ENCODE data around the gene LDLRAD4. TPM values are rescaled to one million over a fixed set of nuclear protein-coding genes. Genes with fewer than 3 reads are reported as not detected.
"Not testable (repeated sequence)": the region's sequence is repeated elsewhere in the genome, so short reads cannot be mapped to it uniquely, and the experiment has no call there.

Gene LDLRAD4
- polyA plus RNA-seq, 1 donor: 9.1 TPM

DNA sequence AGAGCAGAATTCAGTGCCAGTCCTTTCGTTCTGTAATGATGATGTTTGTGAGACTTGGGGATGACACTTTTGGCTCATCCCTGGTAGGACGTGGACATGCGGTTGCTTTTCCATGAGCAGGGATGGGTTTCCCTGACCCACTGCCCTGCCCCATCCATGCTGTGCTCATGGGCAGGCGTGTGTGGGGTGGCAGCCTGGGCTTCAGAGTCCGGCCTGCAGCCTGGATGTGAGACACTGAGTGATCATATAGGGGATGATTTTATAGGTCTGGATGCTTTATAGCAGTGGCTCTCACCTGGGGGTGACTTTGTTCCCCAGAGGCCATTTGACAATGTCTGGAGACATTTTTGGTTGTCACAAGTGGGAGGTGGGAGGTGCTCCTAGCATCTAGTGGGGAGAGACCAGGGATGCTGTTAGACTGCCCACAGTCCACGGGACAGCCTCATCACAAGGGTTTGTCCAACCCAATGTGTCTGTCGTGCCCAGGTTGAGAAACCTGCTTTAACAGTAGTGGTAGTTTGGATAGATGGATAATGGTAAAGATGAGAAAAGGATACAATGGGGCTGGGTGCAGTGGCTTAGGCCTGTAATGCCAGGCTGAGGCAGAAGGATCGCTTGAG lies 38.9 kb downstream of the LDLRAD4 start:
- DNase-seq: no peak
- Histone ChIP-seq H3K4me3 (ENCODE audit: low read length) (no peak overlapping the region), H3K36me3 (ENCODE audit: control insufficient read depth, insufficient read depth, low read length) (no peaks in the 10 kb centered on the region), H3K4me1 (ENCODE audit: control insufficient read depth, insufficient read depth, low read length) (no peaks in the 10 kb centered on the region), H3K9me3 (ENCODE audit: control insufficient read depth, low read depth, low read length) (no peaks in the 10 kb centered on the region), H3K27me3 (ENCODE audit: control insufficient read depth, insufficient read depth, low read length) (no peaks in the 10 kb centered on the region), H3K27ac (ENCODE audit: low read length) (no peak overlapping the region)
- no CpG with 5 or more reads among the region's 8 CpGs for WGBS (ENCODE audit: insufficient coverage, low lambda C conversion rate)

DNA sequence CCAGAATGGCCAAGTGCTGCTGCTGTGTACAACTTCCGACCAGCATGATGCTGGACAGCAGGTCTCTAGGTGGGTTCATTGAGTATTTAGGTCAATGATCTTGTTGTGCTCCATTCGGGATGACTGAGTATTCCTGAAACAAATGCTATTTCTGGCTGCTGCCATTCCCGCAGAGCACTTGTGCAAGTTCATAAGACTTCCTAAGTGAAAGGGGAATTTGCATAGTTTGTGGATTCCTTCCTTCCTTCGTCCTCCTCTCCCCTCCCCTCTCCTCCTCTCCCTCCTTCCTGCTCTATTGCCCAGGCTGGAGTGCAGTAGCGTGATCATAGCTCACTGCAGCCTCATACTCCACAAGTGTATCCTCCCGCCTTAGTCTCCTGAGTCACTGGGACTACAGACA lies 40.4 kb downstream of the LDLRAD4 start:
- no peak for DNase-seq
- WGBS (ENCODE audit: insufficient coverage, low lambda C conversion rate): no CpG with 5 or more reads among the region's 6 CpGs

DNA sequence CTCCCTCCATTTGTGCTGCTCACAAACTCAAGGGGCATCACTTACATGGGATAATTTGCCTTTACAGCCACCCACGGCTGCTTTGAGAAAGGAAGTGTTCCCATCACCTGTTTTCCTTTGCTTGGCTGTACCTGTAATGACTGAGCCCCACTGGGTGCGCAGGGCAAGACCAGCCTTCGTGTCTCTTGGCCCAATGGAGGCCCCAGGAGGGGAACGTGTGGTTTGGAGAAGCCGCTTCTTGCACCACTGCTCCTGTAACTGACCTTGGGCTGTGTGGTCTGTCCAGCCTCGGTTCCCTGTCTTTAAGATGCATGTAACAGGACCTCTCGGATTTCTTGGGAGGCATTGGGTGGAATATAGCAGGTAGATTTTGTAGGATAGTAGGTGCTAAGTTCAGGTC lies 41.1 kb downstream of the LDLRAD4 start:
- WGBS (ENCODE audit: insufficient coverage, low lambda C conversion rate): no CpG with 5 or more reads among the region's 7 CpGs
- H3K27me3 ChIP-seq (ENCODE audit: control insufficient read depth, insufficient read depth, low read length): no peaks in the 10 kb centered on the region
- peaks cover 3% of the 10 kb centered on the region for H3K9me3 ChIP-seq (ENCODE audit: control insufficient read depth, low read depth, low read length)
- H3K27ac ChIP-seq (ENCODE audit: low read length): no peak overlapping the region
- H3K36me3 ChIP-seq (ENCODE audit: control insufficient read depth, insufficient read depth, low read length): no peaks in the 10 kb centered on the region
- no peak for DNase-seq
- no peak overlapping the region for H3K4me3 ChIP-seq (ENCODE audit: low read length)
- no peaks in the 10 kb centered on the region for H3K4me1 ChIP-seq (ENCODE audit: control insufficient read depth, insufficient read depth, low read length)

More for the DNA sequence above, 40.4 kb downstream of the LDLRAD4 start:
- H3K9me3 ChIP-seq (ENCODE audit: control insufficient read depth, low read depth, low read length): peaks cover 3% of the 10 kb centered on the region
- no peaks in the 10 kb centered on the region for H3K27me3 ChIP-seq (ENCODE audit: control insufficient read depth, insufficient read depth, low read length)
- H3K27ac ChIP-seq (ENCODE audit: low read length): no peak overlapping the region
- no peak overlapping the region for H3K4me3 ChIP-seq (ENCODE audit: low read length)
- H3K4me1 ChIP-seq (ENCODE audit: control insufficient read depth, insufficient read depth, low read length): no peaks in the 10 kb centered on the region
- no peaks in the 10 kb centered on the region for H3K36me3 ChIP-seq (ENCODE audit: control insufficient read depth, insufficient read depth, low read length)

DNA sequence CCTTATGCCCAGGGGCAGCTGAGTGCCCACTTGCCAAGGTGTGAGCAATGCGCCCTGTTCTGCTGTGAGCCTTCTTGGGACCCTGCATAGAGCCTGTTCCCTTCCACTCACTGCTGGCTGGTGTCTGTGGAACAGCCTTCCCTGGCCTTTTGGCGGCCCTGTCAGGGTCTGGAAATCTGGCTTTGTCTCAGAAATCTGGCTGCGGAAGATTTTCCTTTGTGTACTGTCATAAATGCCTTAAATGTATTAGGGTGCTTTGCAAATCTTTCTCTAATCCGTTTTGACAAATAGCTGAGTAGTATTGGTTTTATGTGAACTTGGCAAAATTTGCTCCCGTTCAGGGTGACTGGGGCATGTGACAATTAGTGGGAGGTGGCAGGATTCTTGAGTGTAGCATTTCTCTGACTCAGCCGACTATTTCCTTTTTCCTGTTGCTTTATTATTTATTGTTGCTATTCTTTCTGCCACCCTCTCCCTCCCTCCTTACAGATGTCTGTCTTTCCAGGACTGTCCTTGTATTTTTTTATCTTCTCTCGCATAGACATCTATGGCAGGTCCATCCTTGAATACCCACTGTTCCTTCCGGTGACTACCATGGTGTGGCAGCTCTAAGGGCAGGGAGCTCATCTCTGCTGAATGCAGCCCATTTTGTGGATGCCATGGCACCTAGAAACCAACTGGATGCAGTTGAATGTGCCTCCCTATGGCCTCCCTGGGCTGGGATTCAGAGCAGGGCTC lies 41.8 kb downstream of the LDLRAD4 start:
- WGBS (ENCODE audit: insufficient coverage, low lambda C conversion rate): no CpG with 5 or more reads among the region's 8 CpGs
- no peak for DNase-seq
- Histone ChIP-seq H3K4me1 (ENCODE audit: control insufficient read depth, insufficient read depth, low read length) (no peaks in the 10 kb centered on the region), H3K4me3 (ENCODE audit: low read length) (no peak overlapping the region), H3K9me3 (ENCODE audit: control insufficient read depth, low read depth, low read length) (peaks cover 3% of the 10 kb centered on the region), H3K36me3 (ENCODE audit: control insufficient read depth, insufficient read depth, low read length) (no peaks in the 10 kb centered on the region), H3K27ac (ENCODE audit: low read length) (peak overlapping the region; percentile 8), H3K27me3 (ENCODE audit: control insufficient read depth, insufficient read depth, low read length) (no peaks in the 10 kb centered on the region)

DNA sequence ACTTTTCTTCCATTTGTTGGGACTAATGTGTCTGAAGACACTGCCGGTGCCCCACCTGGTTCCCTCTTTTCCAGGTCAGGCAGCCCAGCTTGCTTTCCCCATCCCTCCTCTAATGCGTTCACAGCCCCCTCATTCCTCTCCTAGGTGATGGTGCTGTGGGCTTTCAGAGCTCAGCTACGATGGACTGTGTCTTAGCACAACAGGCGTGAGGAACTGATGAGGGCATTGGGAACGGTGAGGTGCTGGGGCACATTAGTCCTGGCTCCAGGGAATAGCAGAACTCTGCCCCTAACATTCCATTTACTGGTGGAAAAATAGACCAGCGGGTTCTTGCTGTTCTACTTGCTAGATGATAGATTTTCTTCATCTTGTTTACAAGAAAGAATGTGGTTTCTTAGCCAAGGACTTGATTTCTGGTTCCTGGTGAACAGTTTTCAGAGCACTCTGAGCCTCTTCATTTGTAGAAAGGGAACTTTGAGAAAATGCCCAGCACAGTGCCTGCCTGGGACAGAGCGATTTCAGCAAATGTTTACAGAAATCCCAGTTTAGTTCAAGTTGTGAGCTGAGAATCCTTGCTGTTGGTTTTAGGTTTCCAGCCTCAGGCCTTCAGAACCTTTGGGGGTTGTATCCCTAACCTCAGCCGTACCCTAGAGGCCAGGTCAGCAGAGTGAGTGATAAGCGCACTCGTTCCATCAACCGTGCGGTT lies 42.5 kb downstream of the LDLRAD4 start:
- Histone ChIP-seq H3K27ac (ENCODE audit: low read length) (peak overlapping the region; percentile 8), H3K27me3 (ENCODE audit: control insufficient read depth, insufficient read depth, low read length) (no peaks in the 10 kb centered on the region), H3K4me1 (ENCODE audit: control insufficient read depth, insufficient read depth, low read length) (peaks cover 2% of the 10 kb centered on the region), H3K36me3 (ENCODE audit: control insufficient read depth, insufficient read depth, low read length) (no peaks in the 10 kb centered on the region), H3K9me3 (ENCODE audit: control insufficient read depth, low read depth, low read length) (peaks cover 3% of the 10 kb centered on the region), H3K4me3 (ENCODE audit: low read length) (no peak overlapping the region)
- no peak for DNase-seq
- WGBS (ENCODE audit: insufficient coverage, low lambda C conversion rate): no CpG with 5 or more reads among the region's 12 CpGs

DNA sequence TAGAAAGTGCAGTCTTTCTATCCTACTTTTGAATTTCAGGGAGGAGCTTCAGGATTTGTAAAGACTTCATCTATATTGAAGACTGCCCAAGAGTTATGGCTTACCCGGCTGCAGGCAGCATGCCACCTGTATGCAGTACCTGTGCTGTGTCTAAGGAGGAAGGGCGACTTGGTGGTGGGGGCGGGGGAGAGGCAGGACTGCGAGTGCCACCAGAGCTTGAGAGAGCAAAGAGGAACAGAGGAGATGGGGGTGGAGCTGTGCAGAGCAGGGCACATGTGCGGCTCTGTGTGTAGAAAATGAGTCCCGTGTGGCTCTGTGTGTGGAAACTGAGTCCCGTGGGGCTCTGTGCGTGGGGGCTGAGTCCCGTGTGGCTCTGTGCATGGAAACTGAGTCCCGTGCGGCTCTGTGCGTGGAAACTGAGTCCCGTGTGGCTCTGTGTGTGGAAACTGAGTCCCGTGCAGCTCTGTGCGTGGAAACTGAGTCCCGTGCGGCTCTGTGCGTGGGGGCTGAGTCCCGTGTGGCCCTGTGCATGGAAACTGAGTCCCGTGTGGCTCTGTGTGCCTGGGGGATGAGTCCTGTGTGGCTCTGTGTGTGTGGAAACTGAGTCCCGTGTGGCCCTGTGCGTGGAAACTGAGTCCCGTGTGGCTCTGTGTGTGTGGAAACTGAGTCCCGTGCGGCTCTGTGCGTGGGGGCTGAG lies 43.2 kb downstream of the LDLRAD4 start:
- Histone ChIP-seq H3K4me1 (ENCODE audit: control insufficient read depth, insufficient read depth, low read length) (peaks cover 4% of the 10 kb centered on the region), H3K27me3 (ENCODE audit: control insufficient read depth, insufficient read depth, low read length) (no peaks in the 10 kb centered on the region), H3K9me3 (ENCODE audit: control insufficient read depth, low read depth, low read length) (peaks cover 3% of the 10 kb centered on the region), H3K36me3 (ENCODE audit: control insufficient read depth, insufficient read depth, low read length) (no peaks in the 10 kb centered on the region), H3K4me3 (ENCODE audit: low read length) (no peak overlapping the region), H3K27ac (ENCODE audit: low read length) (no peak overlapping the region)
- WGBS (ENCODE audit: insufficient coverage, low lambda C conversion rate): 100% methylated on average over 1 of the region's 26 CpGs
- no peak for DNase-seq

DNA sequence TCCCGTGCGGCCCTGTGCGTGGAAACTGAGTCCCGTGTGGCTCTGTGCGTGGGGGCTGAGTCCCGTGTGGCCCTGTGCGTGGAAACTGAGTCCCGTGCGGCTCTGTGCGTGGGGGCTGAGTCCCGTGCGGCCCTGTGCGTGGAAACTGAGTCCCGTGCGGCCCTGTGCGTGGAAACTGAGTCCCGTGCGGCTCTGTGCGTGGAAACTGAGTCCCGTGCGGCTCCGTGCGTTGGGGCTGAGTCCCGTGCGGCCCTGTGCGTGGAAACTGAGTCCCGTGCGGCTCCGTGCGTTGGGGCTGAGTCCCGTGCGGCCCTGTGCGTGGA lies 43.8 kb downstream of the LDLRAD4 start:
- not testable (repeated sequence) for DNase-seq; H3K36me3 ChIP-seq (ENCODE audit: control insufficient read depth, insufficient read depth, low read length); H3K4me1 ChIP-seq (ENCODE audit: control insufficient read depth, insufficient read depth, low read length); H3K9me3 ChIP-seq (ENCODE audit: control insufficient read depth, low read depth, low read length); H3K27ac ChIP-seq (ENCODE audit: low read length); H3K27me3 ChIP-seq (ENCODE audit: control insufficient read depth, insufficient read depth, low read length); H3K4me3 ChIP-seq (ENCODE audit: low read length)
- WGBS (ENCODE audit: insufficient coverage, low lambda C conversion rate): no CpG with 5 or more reads among the region's 33 CpGs

DNA sequence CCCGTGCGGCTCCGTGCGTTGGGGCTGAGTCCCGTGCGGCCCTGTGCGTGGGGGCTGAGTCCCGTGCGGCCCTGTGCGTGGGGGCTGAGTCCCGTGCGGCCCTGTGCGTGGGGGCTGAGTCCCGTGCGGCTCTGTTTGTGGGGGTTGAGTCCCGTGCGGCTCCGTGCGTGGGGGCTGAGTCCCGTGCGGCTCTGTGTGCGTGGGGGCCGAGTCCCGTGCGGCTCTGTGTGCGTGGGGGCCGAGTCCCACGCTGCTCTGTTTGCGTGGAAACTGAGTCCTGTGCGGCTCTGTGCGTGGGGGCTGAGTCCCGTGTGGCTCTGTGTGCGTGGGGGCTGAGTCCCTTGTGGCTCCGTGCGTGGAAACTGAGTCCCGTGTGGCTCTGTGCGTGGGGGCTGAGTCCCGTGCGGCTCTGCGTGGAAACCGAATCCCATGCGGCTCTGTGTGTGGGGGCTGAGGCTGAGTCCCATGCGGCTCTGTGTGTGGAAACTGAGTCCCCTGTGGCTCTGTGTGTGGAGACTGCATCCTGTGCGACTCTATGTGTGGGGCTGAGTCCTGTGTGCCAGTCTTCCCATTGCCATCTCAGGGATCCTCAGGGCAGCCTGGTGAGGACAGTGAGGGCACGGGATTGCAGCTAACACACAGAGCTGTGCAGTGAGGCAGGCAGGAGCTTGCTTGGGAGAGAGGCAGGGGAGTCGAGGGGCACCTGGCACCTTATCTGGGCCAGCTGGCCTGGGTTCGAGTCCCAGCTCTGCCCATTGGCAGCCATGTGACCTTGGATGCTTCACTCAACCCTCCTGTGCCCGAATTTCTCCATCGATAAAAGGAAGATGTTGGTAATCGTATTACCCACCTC lies 44.5 kb downstream of the LDLRAD4 start:
- H3K27ac ChIP-seq (ENCODE audit: low read length): no peak overlapping the region
- no peaks in the 10 kb centered on the region for H3K36me3 ChIP-seq (ENCODE audit: control insufficient read depth, insufficient read depth, low read length)
- H3K9me3 ChIP-seq (ENCODE audit: control insufficient read depth, low read depth, low read length): peaks cover 3% of the 10 kb centered on the region
- DNase-seq: no peak
- 100% methylated on average over 1 of the region's 50 CpGs for WGBS (ENCODE audit: insufficient coverage, low lambda C conversion rate)
- H3K27me3 ChIP-seq (ENCODE audit: control insufficient read depth, insufficient read depth, low read length): no peaks in the 10 kb centered on the region
- peaks cover 6% of the 10 kb centered on the region for H3K4me1 ChIP-seq (ENCODE audit: control insufficient read depth, insufficient read depth, low read length)
- no peak overlapping the region for H3K4me3 ChIP-seq (ENCODE audit: low read length)

DNA sequence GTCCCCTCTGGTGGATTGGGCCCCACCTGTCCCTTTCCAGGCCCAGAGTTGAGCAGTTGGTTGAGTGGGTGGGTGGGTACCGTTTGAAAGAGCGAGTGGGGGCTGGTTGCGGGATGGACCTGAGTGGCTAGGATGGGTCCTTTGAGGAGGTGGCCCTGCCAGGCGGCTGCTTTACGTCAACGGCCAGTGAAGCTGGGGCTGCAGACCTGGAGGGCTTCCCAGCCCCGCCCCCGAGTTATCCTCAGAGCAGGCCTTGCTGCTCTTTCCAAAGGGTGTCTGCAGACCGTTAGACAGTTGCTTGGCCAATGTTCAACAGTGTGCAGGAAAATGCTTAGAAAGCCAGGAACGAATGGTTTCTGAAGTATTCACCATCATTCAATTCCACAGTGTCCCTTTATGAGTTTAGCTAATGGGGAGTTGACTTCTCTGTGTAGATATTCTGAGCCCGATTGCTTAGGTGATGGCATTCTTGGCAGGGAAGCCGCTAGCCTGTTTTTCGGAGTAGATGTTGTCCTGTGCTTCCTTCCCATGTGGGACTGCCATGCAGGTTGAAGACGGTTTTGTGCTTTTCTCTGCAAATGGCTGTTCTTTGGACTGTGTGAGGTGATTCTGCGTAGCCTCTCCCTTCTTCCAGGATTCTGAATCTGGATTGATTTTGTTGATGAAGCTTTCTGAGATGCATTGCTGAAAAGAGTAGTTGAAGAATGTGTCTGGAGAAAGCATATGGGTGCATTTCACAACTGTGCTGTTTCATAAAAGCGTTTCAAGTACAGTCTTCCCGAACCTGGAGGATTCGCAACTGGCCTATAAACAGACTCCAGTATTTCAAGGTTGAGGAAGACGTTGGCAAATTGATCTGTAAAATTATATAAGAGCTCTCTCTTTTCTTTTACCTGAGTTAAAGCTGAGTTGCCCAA lies 45.8 kb downstream of the LDLRAD4 start:
- DNase-seq: peak; percentile 25 to 27
- 60% methylated on average over 1 of the region's 19 CpGs for WGBS (ENCODE audit: insufficient coverage, low lambda C conversion rate)
- peaks cover 7% of the 10 kb centered on the region for H3K4me1 ChIP-seq (ENCODE audit: control insufficient read depth, insufficient read depth, low read length)

More for the DNA sequence above, 45.8 kb downstream of the LDLRAD4 start:
- peaks cover 3% of the 10 kb centered on the region for H3K9me3 ChIP-seq (ENCODE audit: control insufficient read depth, low read depth, low read length)
- no peaks in the 10 kb centered on the region for H3K27me3 ChIP-seq (ENCODE audit: control insufficient read depth, insufficient read depth, low read length)
- H3K27ac ChIP-seq (ENCODE audit: low read length): no peak overlapping the region
- H3K36me3 ChIP-seq (ENCODE audit: control insufficient read depth, insufficient read depth, low read length): no peaks in the 10 kb centered on the region
- H3K4me3 ChIP-seq (ENCODE audit: low read length): no peak overlapping the region

All from large intestine (tissue), 3 donors.